T1000 (cell line): ENCODE measurements around the gene PSMA5.
"Not testable (repeated sequence)": the region's sequence is repeated elsewhere in the genome, so short reads cannot be mapped to it uniquely, and the experiment has no call there.

Experiments
- DNase-seq: peaks from one replicate; lab custom pipeline; 2025; ENCODE audit warnings: mixed read lengths; lab: John Stamatoyannopoulos, UW

Gene PSMA5

GRCh38 chr1:109433322-109433721 lies 7.1 kb upstream of the PSMA5 start:
- no peak for DNase-seq

DNA sequence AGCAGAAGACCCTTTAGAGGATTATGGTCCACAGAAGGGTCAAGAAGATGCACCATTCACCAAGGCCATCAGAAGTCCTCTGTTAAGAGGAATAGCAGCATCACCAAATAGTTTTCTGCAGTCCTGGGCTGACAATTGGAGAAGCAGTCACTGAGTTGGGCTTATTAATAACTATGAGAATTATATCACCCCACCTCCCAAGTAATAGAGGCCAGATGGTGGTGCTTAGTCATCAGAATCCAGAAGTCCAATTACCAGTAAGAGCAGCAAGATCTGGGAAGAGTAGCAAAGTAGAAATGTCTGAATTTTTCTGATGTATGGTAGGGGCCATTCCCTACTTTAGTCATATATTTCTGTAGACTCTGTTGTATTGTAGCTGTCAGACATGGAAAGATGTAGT lies 6.1 kb upstream of the PSMA5 start:
- DNase-seq, result no peak

GRCh38 chr1:109427171-109427467 lies 871 bp upstream of the PSMA5 start:
- DNase-seq, result no peak

DNA sequence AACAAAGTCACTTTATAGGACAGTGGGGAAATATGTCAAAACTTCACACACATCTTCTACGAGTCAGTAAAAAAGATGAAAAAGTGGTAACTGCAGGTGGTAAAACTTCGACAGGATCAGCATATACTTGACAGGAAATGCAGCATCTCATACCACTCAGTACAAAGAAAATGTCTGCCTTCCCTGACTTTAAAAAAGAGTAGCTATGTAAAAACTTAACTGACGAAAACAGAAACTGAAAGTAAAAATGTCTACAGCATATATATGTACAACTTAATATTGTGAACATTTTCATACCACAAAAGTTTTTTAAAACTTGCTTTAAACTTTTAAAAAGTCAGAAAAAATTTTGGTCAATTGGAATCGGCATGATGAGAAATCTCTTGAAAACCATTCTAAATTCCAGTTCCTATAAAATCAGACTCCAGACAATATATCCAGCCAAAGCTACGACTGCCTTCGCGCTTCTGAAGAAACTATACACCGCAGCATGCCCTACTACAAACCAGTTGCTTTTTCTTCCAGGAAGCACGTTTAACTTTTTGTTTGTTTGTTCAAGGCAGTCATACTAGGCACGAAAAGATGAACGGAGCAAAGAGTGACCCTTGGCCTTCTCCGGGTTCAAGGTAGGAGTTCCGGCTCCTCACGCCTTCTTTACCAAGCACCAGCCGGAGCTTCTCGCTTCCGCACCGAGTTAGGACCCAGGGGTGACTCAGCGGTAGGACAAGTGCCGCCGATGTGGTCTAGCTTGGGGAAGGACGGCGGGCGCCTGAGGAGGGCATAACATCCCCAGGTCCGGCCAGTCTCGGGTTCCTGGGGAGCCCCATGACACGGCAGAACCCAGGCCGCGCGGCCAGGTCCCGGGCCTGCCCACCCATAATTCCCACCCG lies 612 bp downstream of the PSMA5 start:
- no peak for DNase-seq

- no peak for DNase-seq
These were observed 2.8 kb downstream of the PSMA5 start for GRCh38 chr1:109423498-109423897.

GRCh38 chr1:109412551-109412950 lies 13.7 kb downstream of the PSMA5 start:
- no peak for DNase-seq

DNA sequence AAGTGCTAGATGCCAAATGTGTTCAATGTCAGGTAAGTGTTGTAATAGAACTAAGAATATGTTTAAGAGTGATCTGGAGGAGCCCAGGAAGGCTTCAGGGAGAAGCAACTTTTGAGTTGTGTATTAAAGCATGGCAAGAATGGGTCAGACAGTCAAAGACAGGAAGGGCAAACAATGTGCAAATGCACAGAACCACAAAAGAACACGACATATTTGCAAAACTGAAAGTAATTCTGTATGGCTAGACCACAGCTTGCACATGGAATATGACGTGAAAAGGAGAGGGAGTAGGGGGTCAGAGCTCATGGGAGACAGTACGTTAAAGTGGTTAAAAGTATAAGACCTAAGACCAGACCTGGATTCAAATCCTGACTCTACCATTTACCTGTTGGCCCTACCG lies 21.4 kb downstream of the PSMA5 start:
- no peak for DNase-seq

- DNase-seq, result no peak
These were observed 24.2 kb downstream of the PSMA5 start for GRCh38 chr1:109402025-109402424.

DNA sequence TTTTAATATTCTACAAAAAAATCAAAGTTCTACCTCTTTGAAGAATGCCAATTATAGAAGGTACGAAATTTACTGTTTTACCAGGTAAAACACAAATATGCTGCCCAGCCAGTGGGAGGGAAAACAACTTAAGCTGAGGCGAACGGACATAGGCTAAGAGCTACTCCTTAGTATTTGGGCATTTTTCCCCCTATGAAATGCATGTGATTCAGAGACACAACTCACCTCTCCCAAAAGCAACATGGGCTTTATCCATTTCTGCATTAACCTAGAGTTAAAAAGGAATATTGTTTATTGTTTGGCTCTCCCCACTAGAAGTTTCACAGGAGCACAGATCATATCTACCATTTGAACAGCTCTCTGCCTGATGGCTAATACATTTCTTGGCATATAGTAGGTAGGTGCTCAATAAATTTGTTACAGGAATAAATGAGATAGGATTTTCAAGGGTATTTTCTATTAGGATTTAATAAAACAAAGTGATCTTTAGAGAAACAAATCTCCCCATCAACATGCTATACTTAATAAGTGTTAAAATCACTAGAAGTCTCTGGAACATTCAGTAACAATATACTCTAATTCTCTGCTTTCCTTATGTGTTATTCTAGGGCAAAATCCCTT lies 26.1 kb downstream of the PSMA5 start:
- no peak for DNase-seq

- DNase-seq, result no peak
These were observed 26.8 kb downstream of the PSMA5 start for GRCh38 chr1:109399326-109399957.

GRCh38 chr1:109398343-109399225 lies 27.7 kb downstream of the PSMA5 start:
- DNase-seq, result no peak

GRCh38 chr1:109397581-109398342 lies 28.5 kb downstream of the PSMA5 start, which contains the start of gene SORT1:
Gene SORT1 (minus strand): TSS chr1:109397918. CDS start chr1:109397892, 26 bp downstream.
- DNase-seq, result peak; percentile 73

GRCh38 chr1:109396871-109397580 lies 29.2 kb downstream of the PSMA5 start:
- no peak for DNase-seq

DNA sequence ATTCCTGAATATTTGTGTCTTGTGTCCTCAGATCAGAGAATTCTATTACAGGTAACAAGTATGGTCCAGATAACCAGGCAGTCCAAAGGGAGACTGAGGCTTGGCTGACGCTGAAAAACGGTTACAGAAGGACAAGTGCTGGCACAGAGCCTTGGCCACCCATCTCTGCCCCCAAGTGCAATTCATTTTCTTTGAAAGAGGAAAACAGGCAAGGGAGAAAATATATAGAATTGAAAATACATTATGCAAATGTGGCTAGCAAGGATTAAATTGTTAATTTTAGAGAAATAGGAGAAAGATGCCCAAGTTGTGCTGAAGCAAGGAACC lies 29.8 kb downstream of the PSMA5 start:
- DNase-seq, result no peak

DNA sequence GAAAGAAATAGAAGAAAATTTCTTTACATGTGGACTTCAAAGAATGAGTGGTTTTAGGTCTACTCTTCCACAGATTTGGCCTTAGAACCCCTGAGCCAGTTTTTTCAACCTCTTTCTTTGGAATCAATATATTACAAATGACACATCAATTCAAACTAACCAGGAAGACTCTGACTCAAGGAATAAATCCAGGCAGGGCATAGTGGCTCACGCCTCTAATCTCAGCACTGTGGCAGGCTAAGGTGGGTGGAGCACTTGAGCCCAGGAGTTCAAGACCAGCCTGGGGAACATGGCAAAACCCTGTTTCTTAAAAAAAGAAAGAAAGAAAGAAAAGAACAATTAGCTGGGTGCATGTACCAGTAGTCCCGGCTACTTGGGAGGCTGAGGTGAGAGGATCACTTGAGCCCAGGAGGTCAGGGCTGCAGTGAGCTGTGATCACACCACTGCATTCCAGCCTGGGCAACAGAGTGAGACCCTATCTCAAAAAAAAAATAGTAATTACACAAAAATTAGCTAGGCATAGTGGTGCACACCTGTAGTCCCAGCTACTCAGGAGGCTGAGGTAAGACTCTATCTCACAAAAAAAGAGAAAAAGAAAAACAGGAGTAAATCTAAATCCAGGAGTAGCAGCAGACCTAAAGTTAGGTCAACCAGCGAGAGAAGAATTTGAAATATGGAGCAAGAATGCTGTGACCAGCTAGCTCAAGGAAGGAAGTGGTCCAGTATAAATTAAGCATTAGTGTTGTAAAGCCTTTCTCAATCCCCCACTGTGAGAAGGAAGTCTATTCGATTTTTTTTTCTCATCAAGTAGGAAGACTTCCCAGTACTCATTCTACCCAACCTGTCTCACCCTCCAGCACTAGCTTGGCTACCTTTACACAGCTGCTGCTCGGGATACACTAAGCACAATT lies 30.4 kb downstream of the PSMA5 start:
- DNase-seq, result no peak

- DNase-seq, result not testable (repeated sequence)
These were observed 31.0 kb downstream of the PSMA5 start for GRCh38 chr1:109395282-109395599.

DNA sequence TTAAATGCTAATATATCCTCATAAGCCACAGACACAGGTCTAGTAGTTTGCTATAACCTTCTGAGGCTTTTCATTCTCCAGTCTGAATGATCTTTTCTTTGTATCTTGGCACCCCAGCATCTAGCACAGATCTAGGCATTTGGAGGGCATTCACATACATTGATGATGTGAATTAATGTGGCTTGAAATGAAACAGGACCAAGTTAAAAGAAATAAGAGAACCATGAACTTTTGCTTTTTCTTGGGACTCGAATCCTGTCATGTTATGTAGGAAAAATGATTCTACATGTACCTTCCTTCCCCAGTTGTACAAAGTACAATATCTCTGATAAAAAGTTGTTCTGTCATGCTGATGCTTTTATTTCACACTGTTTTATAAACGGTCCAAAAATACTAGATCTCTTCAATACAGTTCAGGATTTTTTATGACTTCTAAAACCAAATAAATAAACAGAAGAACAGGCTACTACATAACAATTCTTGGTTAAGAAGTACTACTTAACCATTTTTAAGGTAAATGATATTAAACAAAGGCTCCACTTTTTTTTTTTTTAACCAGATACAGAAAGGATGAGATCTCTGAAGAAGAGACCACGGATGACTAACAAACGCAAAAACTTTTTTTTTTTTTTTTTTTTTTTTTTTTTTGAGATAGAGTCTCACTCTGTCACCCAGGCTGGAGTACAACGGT lies 31.5 kb downstream of the PSMA5 start:
- DNase-seq, result no peak

GRCh38 chr1:109393617-109394233 lies 32.5 kb downstream of the PSMA5 start:
- DNase-seq, result no peak
